NCI-H82 treated with DMSO at 0.1 percent for 48 hours (cell line): ENCODE results near the gene CALB2.

Source experiments
- DNase-seq: peaks from one replicate; lab custom pipeline; 2025; ENCODE audit not compliant: unreplicated experiment; lab: John Stamatoyannopoulos, UW

Gene CALB2

GRCh38 chr16:71387045-71387871 is 28.7 kb downstream of the CALB2 start:
- no peak for DNase-seq

- DNase-seq = no peak
Measured at GRCh38 chr16:71389330-71389729, 30.8 kb downstream of the CALB2 start.

GRCh38 chr16:71396594-71396993 is 38.1 kb downstream of the CALB2 start:
- no peak for DNase-seq

- DNase-seq = no peak
Measured at GRCh38 chr16:71399801-71400563, 41.5 kb downstream of the CALB2 start.

GRCh38 chr16:71402007-71402406 is 43.5 kb downstream of the CALB2 start:
- no peak for DNase-seq

- no peak for DNase-seq
Measured at GRCh38 chr16:71402674-71403073, 44.2 kb downstream of the CALB2 start.

GRCh38 chr16:71404364-71404763 is 45.8 kb downstream of the CALB2 start:
- no peak for DNase-seq

GRCh38 chr16:71406316-71406715 is 47.8 kb downstream of the CALB2 start:
- no peak for DNase-seq

- DNase-seq = no peak
Measured at GRCh38 chr16:71406724-71407123, 48.2 kb downstream of the CALB2 start.

- DNase-seq = no peak
Measured at GRCh38 chr16:71407731-71408130, 49.2 kb downstream of the CALB2 start.

- DNase-seq = no peak
Measured at GRCh38 chr16:71408536-71408935, 50.0 kb downstream of the CALB2 start.

- no peak for DNase-seq
Measured at GRCh38 chr16:71409011-71409775, 50.7 kb downstream of the CALB2 start.

- DNase-seq = no peak
Measured at GRCh38 chr16:71410146-71410545, 51.6 kb downstream of the CALB2 start.

GRCh38 chr16:71412270-71413160 is 54.0 kb downstream of the CALB2 start:
- peak; percentile 23 for DNase-seq

GRCh38 chr16:71413341-71413740 is 54.8 kb downstream of the CALB2 start:
- DNase-seq = no peak

- DNase-seq = no peak
Measured at GRCh38 chr16:71414038-71414437, 55.5 kb downstream of the CALB2 start.

- no peak for DNase-seq
Measured at GRCh38 chr16:71421911-71422310, 63.4 kb downstream of the CALB2 start.

- no peak for DNase-seq
Measured at GRCh38 chr16:71423016-71423415, 64.5 kb downstream of the CALB2 start.

GRCh38 chr16:71423865-71424264 is 65.3 kb downstream of the CALB2 start:
- DNase-seq = no peak

- no peak for DNase-seq
Measured at GRCh38 chr16:71424626-71425025, 66.1 kb downstream of the CALB2 start.

- DNase-seq = no peak
Measured at GRCh38 chr16:71425746-71426068, 67.2 kb downstream of the CALB2 start.
